ENCODE data around the gene STK40.

The STK40 gene

DNA sequence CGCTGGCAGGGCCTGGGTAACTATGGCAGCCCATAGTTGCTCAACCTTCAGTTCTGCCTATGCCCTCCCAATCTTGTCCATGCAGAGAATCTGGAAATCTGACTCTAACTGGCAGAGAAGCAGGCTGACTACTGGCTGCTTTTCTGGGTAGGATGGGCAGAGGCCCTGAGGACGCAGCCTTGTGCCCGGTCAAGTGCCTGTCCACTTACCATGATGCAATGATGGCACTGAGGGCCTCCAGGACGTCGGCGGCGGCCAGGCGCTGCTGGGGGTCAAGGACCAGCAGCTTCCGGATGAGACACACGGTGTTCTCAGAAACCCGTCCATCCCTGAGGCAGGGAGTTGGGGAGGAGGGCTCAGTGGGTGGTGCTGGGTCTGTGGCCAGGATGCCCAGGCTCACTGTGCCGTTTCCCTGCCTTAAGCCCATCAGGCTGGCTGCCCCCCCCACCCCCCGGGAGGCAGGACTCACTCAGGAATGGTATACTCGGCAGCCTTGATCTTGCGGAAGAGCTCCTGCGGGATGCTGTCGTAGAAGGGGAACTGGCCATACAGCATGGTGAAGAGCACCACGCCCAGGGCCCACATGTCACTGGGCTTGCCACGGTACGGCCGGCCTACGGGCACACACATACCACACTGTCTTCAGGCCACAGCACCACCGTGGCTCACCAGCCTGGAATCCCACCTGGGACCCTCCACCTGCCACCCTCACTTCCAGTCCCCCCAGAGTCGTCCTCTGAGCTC, 41.9 kb downstream of the STK40 start:
- no peak overlapping the region for H3K4me2 ChIP-seq (ENCODE audit: low read length)
- H4K20me1 ChIP-seq (ENCODE audit: insufficient read depth, low read length): peaks cover 2% of the 10 kb centered on the region
- TF ChIP-seq CTCF (IDR thresholded peaks at IDR 0.05; ENCODE audit: low read depth, low read length) (no peak), EZH2phosphoT487 (IDR thresholded peaks at IDR 0.05; ENCODE audit: low read depth) (no peak)
- H3K36me3 ChIP-seq (replicated peaks; ENCODE audit: low read depth, low read length): no peaks in the 10 kb centered on the region
- H3K4me3 ChIP-seq (ENCODE audit: low read length): no peak overlapping the region
- no peaks in the 10 kb centered on the region for H3K9me3 ChIP-seq (ENCODE audit: insufficient read depth, low read length)
- no peak overlapping the region for H3K27ac ChIP-seq (ENCODE audit: low read length)
- no peaks in the 10 kb centered on the region for H3K27me3 ChIP-seq (ENCODE audit: low read depth, low read length)
- no peak overlapping the region for H3K9ac ChIP-seq (ENCODE audit: low read length)
- no peaks in the 10 kb centered on the region for H3K79me2 ChIP-seq (ENCODE audit: low read length)
- peaks cover 5% of the 10 kb centered on the region for H3K4me1 ChIP-seq (ENCODE audit: low read length)
- H2AFZ ChIP-seq (ENCODE audit: low read depth, low read length): no peak overlapping the region

DNA sequence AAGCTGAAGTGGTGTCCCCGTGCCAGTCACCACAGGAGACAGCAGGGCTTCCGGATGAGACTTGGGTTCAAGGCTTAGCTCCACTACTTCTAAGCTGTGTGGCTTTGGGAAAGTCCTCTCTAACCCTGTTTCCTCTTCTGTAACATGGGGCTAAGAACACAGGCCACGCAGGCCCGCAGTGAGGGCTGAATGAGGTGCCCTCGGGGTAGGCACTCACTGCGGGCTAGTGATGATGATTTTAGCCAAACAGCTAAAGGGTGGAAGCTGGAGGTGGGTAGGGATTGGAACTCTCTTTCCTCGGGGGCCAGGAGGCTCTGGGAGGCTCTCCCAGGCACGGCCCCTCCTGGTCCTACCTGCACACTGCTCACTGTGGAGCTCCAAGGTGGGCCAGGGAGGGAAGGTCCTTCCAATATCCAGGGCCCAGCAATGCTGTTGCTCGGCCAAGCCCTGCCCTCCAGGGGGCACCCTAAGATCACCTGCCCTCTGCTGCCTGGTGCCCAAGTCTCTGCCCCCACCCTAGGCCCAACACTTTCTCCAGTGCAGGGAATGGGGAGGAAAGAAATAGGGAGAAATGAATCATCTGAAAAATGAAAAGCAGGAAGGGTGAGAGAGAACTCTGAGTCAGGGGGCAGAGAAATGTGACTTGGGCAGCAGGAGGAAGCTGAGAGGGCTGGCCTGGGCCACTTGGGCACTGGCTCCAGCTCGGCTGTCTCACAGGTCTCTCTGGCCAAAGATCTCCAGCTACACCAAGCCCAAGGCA, 43.1 kb downstream of the STK40 start:
- H4K20me1 ChIP-seq (ENCODE audit: insufficient read depth, low read length): no peaks in the 10 kb centered on the region
- H3K9ac ChIP-seq (ENCODE audit: low read length): no peak overlapping the region
- H3K4me1 ChIP-seq (ENCODE audit: low read length): no peaks in the 10 kb centered on the region
- peak; percentile 74 for TF ChIP-seq CTCF (IDR thresholded peaks at IDR 0.05; ENCODE audit: low read depth, low read length)
- no peak for TF ChIP-seq EZH2phosphoT487 (IDR thresholded peaks at IDR 0.05; ENCODE audit: low read depth)
- H3K4me2 ChIP-seq (ENCODE audit: low read length): no peak overlapping the region
- no peaks in the 10 kb centered on the region for H3K36me3 ChIP-seq (replicated peaks; ENCODE audit: low read depth, low read length)
- H2AFZ ChIP-seq (ENCODE audit: low read depth, low read length): no peak overlapping the region
- no peaks in the 10 kb centered on the region for H3K79me2 ChIP-seq (ENCODE audit: low read length)
- H3K27ac ChIP-seq (ENCODE audit: low read length): no peak overlapping the region
- H3K27me3 ChIP-seq (ENCODE audit: low read depth, low read length): no peaks in the 10 kb centered on the region
- no peaks in the 10 kb centered on the region for H3K9me3 ChIP-seq (ENCODE audit: insufficient read depth, low read length)
- no peak overlapping the region for H3K4me3 ChIP-seq (ENCODE audit: low read length)

GRCh38 chr1:36341626-36342320, 44.0 kb downstream of the STK40 start:
- H3K4me1 ChIP-seq (ENCODE audit: low read length): no peaks in the 10 kb centered on the region
- H4K20me1 ChIP-seq (ENCODE audit: insufficient read depth, low read length): no peaks in the 10 kb centered on the region
- no peak overlapping the region for H3K27ac ChIP-seq (ENCODE audit: low read length)
- no peak overlapping the region for H3K9ac ChIP-seq (ENCODE audit: low read length)
- TF ChIP-seq CTCF (IDR thresholded peaks at IDR 0.05; ENCODE audit: low read depth, low read length): no peak
- no peak for TF ChIP-seq EZH2phosphoT487 (IDR thresholded peaks at IDR 0.05; ENCODE audit: low read depth)
- H3K9me3 ChIP-seq (ENCODE audit: insufficient read depth, low read length): no peaks in the 10 kb centered on the region
- no peak overlapping the region for H3K4me2 ChIP-seq (ENCODE audit: low read length)
- no peak overlapping the region for H2AFZ ChIP-seq (ENCODE audit: low read depth, low read length)
- no peaks in the 10 kb centered on the region for H3K27me3 ChIP-seq (ENCODE audit: low read depth, low read length)
- no peak overlapping the region for H3K4me3 ChIP-seq (ENCODE audit: low read length)
- no peaks in the 10 kb centered on the region for H3K79me2 ChIP-seq (ENCODE audit: low read length)
- no peaks in the 10 kb centered on the region for H3K36me3 ChIP-seq (replicated peaks; ENCODE audit: low read depth, low read length)

DNA sequence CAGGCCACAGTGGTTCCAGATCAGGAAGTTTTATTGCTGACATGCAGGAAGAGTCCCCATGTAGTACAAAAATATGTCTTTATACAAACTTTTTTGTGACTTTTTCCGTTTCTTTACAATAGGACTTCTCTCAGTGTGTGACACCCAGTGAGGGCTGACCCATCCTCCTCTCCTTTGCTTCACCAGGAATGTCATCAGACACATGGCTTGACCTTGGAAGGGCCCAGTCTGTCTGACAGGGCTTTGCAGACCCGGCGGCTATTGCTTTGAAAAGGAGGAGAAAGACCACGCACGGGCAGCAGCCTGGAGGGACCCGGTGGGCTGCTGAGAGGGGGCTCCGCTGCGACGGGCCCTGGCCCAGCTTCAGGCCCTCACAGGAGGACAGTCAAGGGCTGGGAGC, 46.1 kb downstream of the STK40 start:
- TF ChIP-seq EZH2phosphoT487 (IDR thresholded peaks at IDR 0.05; ENCODE audit: low read depth) (no peak), CTCF (IDR thresholded peaks at IDR 0.05; ENCODE audit: low read depth, low read length) (no peak)
- no peaks in the 10 kb centered on the region for H3K36me3 ChIP-seq (replicated peaks; ENCODE audit: low read depth, low read length)
- H4K20me1 ChIP-seq (ENCODE audit: insufficient read depth, low read length): no peaks in the 10 kb centered on the region
- H3K9me3 ChIP-seq (ENCODE audit: insufficient read depth, low read length): no peaks in the 10 kb centered on the region
- H2AFZ ChIP-seq (ENCODE audit: low read depth, low read length): no peak overlapping the region
- H3K79me2 ChIP-seq (ENCODE audit: low read length): no peaks in the 10 kb centered on the region
- no peak overlapping the region for H3K4me2 ChIP-seq (ENCODE audit: low read length)
- H3K4me1 ChIP-seq (ENCODE audit: low read length): no peaks in the 10 kb centered on the region
- no peak overlapping the region for H3K4me3 ChIP-seq (ENCODE audit: low read length)
- H3K9ac ChIP-seq (ENCODE audit: low read length): no peak overlapping the region
- 0 out of 2 replicates have a peak, but pooled peaks cover 4% of the 10 kb centered on the region for H3K27me3 ChIP-seq (ENCODE audit: low read depth, low read length)
- H3K27ac ChIP-seq (ENCODE audit: low read length): no peak overlapping the region
